ENCODE measurements around the gene PRKD2.

Gene PRKD2

GRCh38 chr19:46639358-46640182, 77.3 kb downstream of the PRKD2 start (continued):
- TF ChIP-seq ZSCAN4 (tag by site-specific recombination; IDR thresholded peaks at IDR 0.05): 0 out of 2 replicates have a peak, but pooled peaks have one; percentile 17
- no peak for TF ChIP-seq ZNF707 (tag by site-specific recombination; IDR thresholded peaks at IDR 0.05)
- TF ChIP-seq, protein P1, sequence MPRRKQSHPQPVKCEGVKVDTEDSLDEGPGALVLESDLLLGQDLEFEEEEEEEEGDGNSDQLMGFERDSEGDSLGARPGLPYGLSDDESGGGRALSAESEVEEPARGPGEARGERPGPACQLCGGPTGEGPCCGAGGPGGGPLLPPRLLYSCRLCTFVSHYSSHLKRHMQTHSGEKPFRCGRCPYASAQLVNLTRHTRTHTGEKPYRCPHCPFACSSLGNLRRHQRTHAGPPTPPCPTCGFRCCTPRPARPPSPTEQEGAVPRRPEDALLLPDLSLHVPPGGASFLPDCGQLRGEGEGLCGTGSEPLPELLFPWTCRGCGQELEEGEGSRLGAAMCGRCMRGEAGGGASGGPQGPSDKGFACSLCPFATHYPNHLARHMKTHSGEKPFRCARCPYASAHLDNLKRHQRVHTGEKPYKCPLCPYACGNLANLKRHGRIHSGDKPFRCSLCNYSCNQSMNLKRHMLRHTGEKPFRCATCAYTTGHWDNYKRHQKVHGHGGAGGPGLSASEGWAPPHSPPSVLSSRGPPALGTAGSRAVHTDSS (tag by site-specific recombination; IDR thresholded peaks at IDR 0.05): no peak
- no peak for TF ChIP-seq ATF2 (tag by site-specific recombination; IDR thresholded peaks at IDR 0.05; ENCODE audit: low read depth)
- peak; percentile 98 for TF ChIP-seq ZNF335 (tag by site-specific recombination; conservative IDR thresholded peaks at IDR 0.05)
- no peak for TF ChIP-seq ZNF354C (tag by site-specific recombination; IDR thresholded peaks at IDR 0.05; ENCODE audit: borderline replicate concordance, low read depth)
- no peak for TF ChIP-seq GFI1B (tag by site-specific recombination; IDR thresholded peaks at IDR 0.05)
- TF ChIP-seq ZNF596 (tag by site-specific recombination; IDR thresholded peaks at IDR 0.05): no peak
- TF ChIP-seq ZNF629 (tag by site-specific recombination; IDR thresholded peaks at IDR 0.05): 0 out of 2 replicates have a peak, but pooled peaks have one; percentile 20
- TF ChIP-seq ZBTB48 (tag by site-specific recombination; IDR thresholded peaks at IDR 0.05): no peak; the same call in 1 of the 2 replicates
- no peak for TF ChIP-seq ZNF610 (tag by site-specific recombination; IDR thresholded peaks at IDR 0.05; ENCODE audit: borderline replicate concordance)
- TF ChIP-seq ZNF529 (tag by site-specific recombination; IDR thresholded peaks at IDR 0.05; ENCODE audit: insufficient replicate concordance): no peak
- no peak for TF ChIP-seq ZNF19 (tag by site-specific recombination; IDR thresholded peaks at IDR 0.05; ENCODE audit: low read depth)
- peak; percentile 46 for TF ChIP-seq GLIS2 (tag by site-specific recombination; IDR thresholded peaks at IDR 0.05)
- no peak; the same call in 1 of the 2 replicates for TF ChIP-seq ZNF140 (tag by site-specific recombination; IDR thresholded peaks at IDR 0.05)
- no peak for TF ChIP-seq YY2 (tag by site-specific recombination; IDR thresholded peaks at IDR 0.05)
- peak; percentile 17; the same call in 1 of the 2 replicates for TF ChIP-seq GLIS1 (tag by site-specific recombination; IDR thresholded peaks at IDR 0.05)
- TF ChIP-seq ZNF76 (tag by site-specific recombination; IDR thresholded peaks at IDR 0.05; ENCODE audit: borderline replicate concordance, low read depth): no peak
- no peak for TF ChIP-seq ZSCAN23 (tag by site-specific recombination; IDR thresholded peaks at IDR 0.05)
- TF ChIP-seq BCL11B (tag by site-specific recombination; IDR thresholded peaks at IDR 0.05; ENCODE audit: low read depth): no peak
- TF ChIP-seq ZNF677 (tag by site-specific recombination; IDR thresholded peaks at IDR 0.05): no peak
- peak; percentile 61; the same call in 1 of the 2 replicates for TF ChIP-seq ZNF16 (tag by site-specific recombination; IDR thresholded peaks at IDR 0.05; ENCODE audit: low read depth)
- TF ChIP-seq ZNF155 (tag by site-specific recombination; IDR thresholded peaks at IDR 0.05): no peak
- 0 out of 2 replicates have a peak, but pooled peaks have one; percentile 27 for TF ChIP-seq ZNF24 (tag by site-specific recombination; IDR thresholded peaks at IDR 0.05)
- no peak for TF ChIP-seq GLI4 (tag by site-specific recombination; IDR thresholded peaks at IDR 0.05)
- TF ChIP-seq TSHZ1 (tag by site-specific recombination; IDR thresholded peaks at IDR 0.05; ENCODE audit: borderline replicate concordance): no peak
- TF ChIP-seq ZNF398 (tag by site-specific recombination; IDR thresholded peaks at IDR 0.05): peak; percentile 94
- no peak for TF ChIP-seq ZNF416 (tag by site-specific recombination; IDR thresholded peaks at IDR 0.05)
- TF ChIP-seq ZNF777 (tag by site-specific recombination; IDR thresholded peaks at IDR 0.05; ENCODE audit: borderline replicate concordance): peak; percentile 44
